ENCODE data around the gene DOCK3.

GRCh38 chr3:50805321-50805720, 130.6 kb downstream of the DOCK3 start:
- no peak for TF ChIP-seq CTCF (IDR thresholded peaks at IDR 0.05; ENCODE audit: low read depth, low read length, missing input control)
- no peak for TF ChIP-seq MAX (IDR thresholded peaks at IDR 0.05)
- no peak for TF ChIP-seq JUND (IDR thresholded peaks at IDR 0.05)
- no peak for TF ChIP-seq RAD21 (IDR thresholded peaks at IDR 0.05)
- TF ChIP-seq SP1 (IDR thresholded peaks at IDR 0.05): no peak
- TF ChIP-seq HNF4G (IDR thresholded peaks at IDR 0.05): no peak
- TF ChIP-seq TAF1 (conservative IDR thresholded peaks at IDR 0.05): no peak
- no peak for TF ChIP-seq ATF3 (IDR thresholded peaks at IDR 0.05)
- TF ChIP-seq GABPA (IDR thresholded peaks at IDR 0.05 in 1 of 2, conservative IDR thresholded peaks at IDR 0.05 in 1 of 2): no peak
- no peak for TF ChIP-seq REST (IDR thresholded peaks at IDR 0.05)

Measured in liver (tissue), 3 donors.